ENCODE measurements around the gene ATP2B2.

The ATP2B2 gene

DNA sequence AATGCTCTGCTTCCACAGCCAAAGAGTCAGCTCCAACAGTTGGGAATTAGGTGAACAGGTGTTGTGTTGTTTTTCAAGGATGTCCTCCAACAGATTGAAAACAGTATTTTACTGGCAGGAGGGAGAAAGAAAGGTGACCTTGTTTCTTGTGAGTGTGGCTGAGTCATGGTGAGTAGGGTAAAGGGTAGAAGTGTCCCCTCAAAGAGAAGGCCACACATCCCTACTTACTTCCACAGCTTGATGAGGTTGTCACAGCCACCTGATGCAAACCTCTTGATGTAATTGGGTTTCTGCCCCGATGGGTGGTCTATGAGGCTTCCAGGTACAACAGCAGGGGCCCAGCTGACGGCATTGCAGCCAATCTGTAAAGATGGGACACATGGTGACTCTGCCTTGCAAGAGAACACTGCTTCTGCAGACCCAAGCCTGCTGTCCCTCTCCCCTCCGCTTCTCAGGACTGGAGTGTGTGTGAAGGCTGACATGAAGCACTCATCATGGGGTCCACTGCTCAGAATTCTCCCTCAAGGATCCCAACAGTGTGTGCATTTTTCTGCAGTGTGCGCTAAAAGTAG is 200.0 kb downstream of the ATP2B2 start:
- H3K4me3 ChIP-seq (ENCODE audit: severe bottlenecking): no peak overlapping the region
- H3K36me3 ChIP-seq (ENCODE audit: low read depth): peaks cover 90% of the 10 kb centered on the region
- ATAC-seq (ENCODE audit: low read depth) (no peak), DNase-seq (ENCODE audit: low spot score) (no peak)
- no peaks in the 10 kb centered on the region for H3K27me3 ChIP-seq (ENCODE audit: insufficient read depth, poor library complexity, severe bottlenecking)
- TF ChIP-seq, protein P1, sequence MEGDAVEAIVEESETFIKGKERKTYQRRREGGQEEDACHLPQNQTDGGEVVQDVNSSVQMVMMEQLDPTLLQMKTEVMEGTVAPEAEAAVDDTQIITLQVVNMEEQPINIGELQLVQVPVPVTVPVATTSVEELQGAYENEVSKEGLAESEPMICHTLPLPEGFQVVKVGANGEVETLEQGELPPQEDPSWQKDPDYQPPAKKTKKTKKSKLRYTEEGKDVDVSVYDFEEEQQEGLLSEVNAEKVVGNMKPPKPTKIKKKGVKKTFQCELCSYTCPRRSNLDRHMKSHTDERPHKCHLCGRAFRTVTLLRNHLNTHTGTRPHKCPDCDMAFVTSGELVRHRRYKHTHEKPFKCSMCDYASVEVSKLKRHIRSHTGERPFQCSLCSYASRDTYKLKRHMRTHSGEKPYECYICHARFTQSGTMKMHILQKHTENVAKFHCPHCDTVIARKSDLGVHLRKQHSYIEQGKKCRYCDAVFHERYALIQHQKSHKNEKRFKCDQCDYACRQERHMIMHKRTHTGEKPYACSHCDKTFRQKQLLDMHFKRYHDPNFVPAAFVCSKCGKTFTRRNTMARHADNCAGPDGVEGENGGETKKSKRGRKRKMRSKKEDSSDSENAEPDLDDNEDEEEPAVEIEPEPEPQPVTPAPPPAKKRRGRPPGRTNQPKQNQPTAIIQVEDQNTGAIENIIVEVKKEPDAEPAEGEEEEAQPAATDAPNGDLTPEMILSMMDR (IDR thresholded peaks at IDR 0.05; ENCODE audit: poor library complexity, severe bottlenecking): no peak
- H3K4me1 ChIP-seq (ENCODE audit: insufficient read depth, poor library complexity, severe bottlenecking): no peaks in the 10 kb centered on the region
- H3K27ac ChIP-seq (ENCODE audit: poor library complexity, severe bottlenecking): no peak overlapping the region
- H3K9me3 ChIP-seq (ENCODE audit: severe bottlenecking): peaks cover 2% of the 10 kb centered on the region

DNA sequence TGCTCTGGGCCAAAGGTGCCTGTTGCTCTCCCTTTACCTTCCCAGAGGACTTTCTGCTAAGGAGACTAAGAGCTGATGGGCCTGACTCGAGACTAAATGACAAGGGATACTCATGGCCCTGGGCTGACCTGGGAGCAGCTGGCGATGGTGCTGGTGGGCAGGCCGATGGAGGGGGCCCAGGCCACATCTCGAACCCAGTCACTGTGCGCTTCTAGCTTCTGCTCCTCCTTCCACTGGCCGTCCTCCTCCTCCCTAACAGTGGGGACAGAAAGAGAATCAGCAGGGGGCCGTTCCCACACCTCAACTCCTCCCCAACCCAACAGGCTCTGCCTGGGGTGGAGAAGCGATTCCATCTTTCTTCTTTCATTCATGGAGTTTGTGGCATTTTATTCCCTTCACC is 200.5 kb downstream of the ATP2B2 start:
- no peak for DNase-seq (ENCODE audit: low spot score)
- TF ChIP-seq, protein P1 (IDR thresholded peaks at IDR 0.05; ENCODE audit: poor library complexity, severe bottlenecking): no peak

DNA sequence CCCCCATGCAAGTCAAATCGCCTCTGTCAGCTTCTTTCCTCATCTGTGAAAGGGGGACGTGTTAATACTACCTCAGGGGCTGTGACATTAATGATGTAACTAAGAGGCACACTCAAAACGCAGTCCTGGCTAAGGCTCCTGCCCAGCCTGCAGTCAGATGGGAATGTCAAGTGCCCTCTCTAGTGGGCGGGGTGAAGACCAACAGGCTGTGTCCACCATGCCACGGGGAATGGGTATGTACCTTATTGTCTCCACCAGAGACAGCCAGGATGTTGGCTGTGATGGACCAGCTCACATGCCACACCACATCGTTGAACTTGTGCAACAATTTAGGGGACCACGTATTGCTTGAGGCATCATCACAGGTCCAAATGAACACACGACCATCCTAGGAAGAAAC is 201.6 kb downstream of the ATP2B2 start:
- Histone ChIP-seq H3K9me3 (ENCODE audit: severe bottlenecking) (peaks cover 2% of the 10 kb centered on the region), H3K4me3 (ENCODE audit: severe bottlenecking) (no peak overlapping the region), H3K27me3 (ENCODE audit: insufficient read depth, poor library complexity, severe bottlenecking) (no peaks in the 10 kb centered on the region), H3K4me1 (ENCODE audit: insufficient read depth, poor library complexity, severe bottlenecking) (no peaks in the 10 kb centered on the region), H3K36me3 (ENCODE audit: low read depth) (peaks cover 80% of the 10 kb centered on the region), H3K27ac (ENCODE audit: poor library complexity, severe bottlenecking) (no peak overlapping the region)
- ATAC-seq (ENCODE audit: low read depth) (no peak), DNase-seq (ENCODE audit: low spot score) (no peak)
- TF ChIP-seq, protein P1 (IDR thresholded peaks at IDR 0.05; ENCODE audit: poor library complexity, severe bottlenecking): no peak

More for the DNA sequence above, 200.5 kb downstream of the ATP2B2 start:
- H3K36me3 ChIP-seq (ENCODE audit: low read depth): peaks cover 90% of the 10 kb centered on the region
- no peaks in the 10 kb centered on the region for H3K27me3 ChIP-seq (ENCODE audit: insufficient read depth, poor library complexity, severe bottlenecking)
- no peak overlapping the region for H3K4me3 ChIP-seq (ENCODE audit: severe bottlenecking)
- peaks cover 2% of the 10 kb centered on the region for H3K9me3 ChIP-seq (ENCODE audit: severe bottlenecking)
- no peak for ATAC-seq (ENCODE audit: low read depth)
- no peak overlapping the region for H3K27ac ChIP-seq (ENCODE audit: poor library complexity, severe bottlenecking)
- no peaks in the 10 kb centered on the region for H3K4me1 ChIP-seq (ENCODE audit: insufficient read depth, poor library complexity, severe bottlenecking)

DNA sequence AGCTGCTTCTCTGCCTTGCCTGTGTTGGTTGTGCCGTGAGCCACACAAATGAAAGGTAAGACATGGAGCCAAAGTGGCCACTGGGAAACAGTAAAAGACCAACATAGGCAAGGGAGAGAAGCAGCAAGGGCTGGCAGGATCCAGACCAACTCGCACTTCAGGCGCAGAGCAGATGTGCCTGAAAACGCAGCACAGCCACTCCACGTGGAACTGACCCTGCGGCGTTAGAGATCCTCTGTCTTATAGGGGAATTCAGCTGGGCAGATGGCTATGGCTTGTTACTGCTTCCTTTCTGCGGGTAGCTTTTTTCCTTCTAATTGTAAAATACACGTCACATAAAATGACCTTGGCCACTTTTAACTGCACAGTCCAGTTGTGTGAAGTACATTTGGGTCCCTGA is 202.3 kb downstream of the ATP2B2 start:
- TF ChIP-seq, protein P1 (IDR thresholded peaks at IDR 0.05; ENCODE audit: poor library complexity, severe bottlenecking): no peak
- no peak overlapping the region for H3K27ac ChIP-seq (ENCODE audit: poor library complexity, severe bottlenecking)
- DNase-seq (ENCODE audit: low spot score): no peak
- no peaks in the 10 kb centered on the region for H3K9me3 ChIP-seq (ENCODE audit: severe bottlenecking)
- no peak overlapping the region for H3K4me3 ChIP-seq (ENCODE audit: severe bottlenecking)
- no peak for ATAC-seq (ENCODE audit: low read depth)
- H3K4me1 ChIP-seq (ENCODE audit: insufficient read depth, poor library complexity, severe bottlenecking): no peaks in the 10 kb centered on the region
- peaks cover 74% of the 10 kb centered on the region for H3K36me3 ChIP-seq (ENCODE audit: low read depth)
- no peaks in the 10 kb centered on the region for H3K27me3 ChIP-seq (ENCODE audit: insufficient read depth, poor library complexity, severe bottlenecking)

DNA sequence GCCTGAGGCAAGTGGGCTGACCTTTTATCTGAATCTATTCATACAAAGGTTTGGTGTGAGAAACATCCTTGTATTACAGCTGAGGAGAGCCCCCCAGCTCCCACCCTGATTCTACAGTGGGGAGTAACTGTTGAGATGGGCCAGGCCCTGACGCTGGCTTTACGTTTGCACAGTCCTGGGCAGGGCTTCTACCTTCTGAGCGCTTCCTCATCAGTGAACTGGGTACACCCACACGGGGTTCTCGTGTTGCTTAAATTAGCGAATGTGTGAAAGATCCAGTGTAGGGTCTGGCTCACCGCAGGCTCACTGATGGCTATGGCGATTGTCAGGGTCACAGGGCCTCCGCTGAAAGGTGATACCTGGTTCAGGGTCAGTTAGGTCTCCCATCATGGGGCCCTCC is 205.3 kb downstream of the ATP2B2 start:
- no peak for DNase-seq (ENCODE audit: low spot score)
- Histone ChIP-seq H3K9me3 (ENCODE audit: severe bottlenecking) (no peaks in the 10 kb centered on the region), H3K27me3 (ENCODE audit: insufficient read depth, poor library complexity, severe bottlenecking) (no peaks in the 10 kb centered on the region), H3K27ac (ENCODE audit: poor library complexity, severe bottlenecking) (no peak overlapping the region), H3K4me1 (ENCODE audit: insufficient read depth, poor library complexity, severe bottlenecking) (no peaks in the 10 kb centered on the region), H3K36me3 (ENCODE audit: low read depth) (peaks cover 61% of the 10 kb centered on the region), H3K4me3 (ENCODE audit: severe bottlenecking) (no peak overlapping the region)
- TF ChIP-seq, protein P1 (IDR thresholded peaks at IDR 0.05; ENCODE audit: poor library complexity, severe bottlenecking): no peak
- ATAC-seq (ENCODE audit: low read depth): no peak

Data from RWPE2 (cell line).